ENCODE measurements around the gene EPS15.
"Not testable (repeated sequence)": the region's sequence is repeated elsewhere in the genome, so short reads cannot be mapped to it uniquely, and the experiment has no call there.

The EPS15 gene

GRCh38 chr1:51409755-51410541 lies 109.1 kb downstream of the EPS15 start:
- not testable (repeated sequence) for DNase-seq (ENCODE audit: insufficient read length, low spot score); FAIRE-seq

GRCh38 chr1:51392241-51392640 lies 126.8 kb downstream of the EPS15 start:
- DNase-seq (ENCODE audit: insufficient read length, low spot score): no peak
- no peak for FAIRE-seq

- not testable (repeated sequence) for FAIRE-seq; DNase-seq (ENCODE audit: insufficient read length, low spot score)
Observed at GRCh38 chr1:51390641-51391040, 128.4 kb downstream of the EPS15 start.

- not testable (repeated sequence) for FAIRE-seq; DNase-seq (ENCODE audit: insufficient read length, low spot score)
Observed at GRCh38 chr1:51387288-51387687, 131.8 kb downstream of the EPS15 start.

- not testable (repeated sequence) for FAIRE-seq; DNase-seq (ENCODE audit: insufficient read length, low spot score)
Observed at GRCh38 chr1:51386259-51386658, 132.8 kb downstream of the EPS15 start.

GRCh38 chr1:51385776-51386175 lies 133.3 kb downstream of the EPS15 start:
- FAIRE-seq (no peak), DNase-seq (ENCODE audit: insufficient read length, low spot score) (no peak)

GRCh38 chr1:51381964-51382363 lies 137.1 kb downstream of the EPS15 start:
- no peak for DNase-seq (ENCODE audit: insufficient read length, low spot score)
- FAIRE-seq: no peak

- no peak for FAIRE-seq
- no peak for DNase-seq (ENCODE audit: insufficient read length, low spot score)
Observed at GRCh38 chr1:51380936-51381335, 138.1 kb downstream of the EPS15 start.

- FAIRE-seq (no peak), DNase-seq (ENCODE audit: insufficient read length, low spot score) (no peak)
Observed at GRCh38 chr1:51378871-51379270, 140.2 kb downstream of the EPS15 start.

GRCh38 chr1:51373898-51374297 lies 145.2 kb downstream of the EPS15 start:
- no peak for DNase-seq (ENCODE audit: insufficient read length, low spot score)
- no peak for FAIRE-seq

GRCh38 chr1:51372561-51372960 lies 146.5 kb downstream of the EPS15 start:
- no peak for DNase-seq (ENCODE audit: insufficient read length, low spot score)
- FAIRE-seq: no peak

- DNase-seq (ENCODE audit: insufficient read length, low spot score) (no peak), FAIRE-seq (no peak)
Observed at GRCh38 chr1:51369171-51369570, 149.9 kb downstream of the EPS15 start.

GRCh38 chr1:51365774-51366173 lies 153.3 kb downstream of the EPS15 start:
- FAIRE-seq (no peak), DNase-seq (ENCODE audit: insufficient read length, low spot score) (no peak)

GRCh38 chr1:51359879-51360278 lies 159.2 kb downstream of the EPS15 start:
- DNase-seq (ENCODE audit: insufficient read length, low spot score): no peak
- no peak for FAIRE-seq

- DNase-seq (ENCODE audit: insufficient read length, low spot score) (no peak), FAIRE-seq (no peak)
Observed at GRCh38 chr1:51355382-51355781, 163.7 kb downstream of the EPS15 start.

- no peak for FAIRE-seq
- no peak for DNase-seq (ENCODE audit: insufficient read length, low spot score)
Observed at GRCh38 chr1:51354416-51354815, 164.7 kb downstream of the EPS15 start.

- no peak for DNase-seq (ENCODE audit: insufficient read length, low spot score)
- FAIRE-seq: no peak
Observed at GRCh38 chr1:51351907-51352306, 167.2 kb downstream of the EPS15 start.

GRCh38 chr1:51349862-51350261 lies 169.2 kb downstream of the EPS15 start:
- no peak for FAIRE-seq
- no peak for DNase-seq (ENCODE audit: insufficient read length, low spot score)

GRCh38 chr1:51348147-51348527 lies 170.9 kb downstream of the EPS15 start:
- DNase-seq (ENCODE audit: insufficient read length, low spot score) (no peak), FAIRE-seq (no peak)

GRCh38 chr1:51347398-51348146 lies 171.5 kb downstream of the EPS15 start:
- FAIRE-seq (no peak), DNase-seq (ENCODE audit: insufficient read length, low spot score) (no peak)

GRCh38 chr1:51346086-51346942 lies 172.8 kb downstream of the EPS15 start:
- no peak for FAIRE-seq
- DNase-seq (ENCODE audit: insufficient read length, low spot score): no peak

Measured in HTR-8/SVneo (cell line).